IMR-90 (cell line): ENCODE measurements around the gene LRRC1.

ENCODE experiments used
- NFE2L2 ChIP-seq: fragments of 150-350 bp; IDR thresholded peaks from 2 replicates; pipeline ENCODE4 v1.6.1; 2016; ENCODE audit warnings: low read depth, mild to moderate bottlenecking, low read length
- TF ChIP-seq, protein P1 (sequence below): conservative IDR thresholded peaks from 2 replicates; pipeline ENCODE4 v1.5.1; 2012; ENCODE audit warnings: mild to moderate bottlenecking, low read depth, low read length, improper control_type of control experiment

DNA sequence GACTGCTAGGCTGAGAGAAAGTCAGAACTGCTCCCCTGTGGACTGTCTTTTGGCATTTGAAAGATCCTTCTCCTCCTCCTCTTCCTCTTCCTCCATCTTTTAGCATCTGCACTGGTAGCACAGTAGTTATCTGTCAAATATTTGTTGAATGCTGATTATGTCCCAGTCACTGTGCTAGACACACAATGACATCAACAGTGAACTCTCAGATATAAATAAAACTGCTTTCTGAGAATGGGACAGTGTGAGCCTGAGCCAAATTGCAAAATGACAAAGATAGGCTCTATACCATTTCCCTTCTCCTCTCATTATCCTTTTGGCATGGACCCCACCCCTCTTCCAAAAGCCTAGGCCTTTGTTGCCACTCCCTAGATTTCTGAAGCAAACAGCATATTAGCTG, 27.9 kb upstream of the LRRC1 start:
- TF ChIP-seq, protein P1, sequence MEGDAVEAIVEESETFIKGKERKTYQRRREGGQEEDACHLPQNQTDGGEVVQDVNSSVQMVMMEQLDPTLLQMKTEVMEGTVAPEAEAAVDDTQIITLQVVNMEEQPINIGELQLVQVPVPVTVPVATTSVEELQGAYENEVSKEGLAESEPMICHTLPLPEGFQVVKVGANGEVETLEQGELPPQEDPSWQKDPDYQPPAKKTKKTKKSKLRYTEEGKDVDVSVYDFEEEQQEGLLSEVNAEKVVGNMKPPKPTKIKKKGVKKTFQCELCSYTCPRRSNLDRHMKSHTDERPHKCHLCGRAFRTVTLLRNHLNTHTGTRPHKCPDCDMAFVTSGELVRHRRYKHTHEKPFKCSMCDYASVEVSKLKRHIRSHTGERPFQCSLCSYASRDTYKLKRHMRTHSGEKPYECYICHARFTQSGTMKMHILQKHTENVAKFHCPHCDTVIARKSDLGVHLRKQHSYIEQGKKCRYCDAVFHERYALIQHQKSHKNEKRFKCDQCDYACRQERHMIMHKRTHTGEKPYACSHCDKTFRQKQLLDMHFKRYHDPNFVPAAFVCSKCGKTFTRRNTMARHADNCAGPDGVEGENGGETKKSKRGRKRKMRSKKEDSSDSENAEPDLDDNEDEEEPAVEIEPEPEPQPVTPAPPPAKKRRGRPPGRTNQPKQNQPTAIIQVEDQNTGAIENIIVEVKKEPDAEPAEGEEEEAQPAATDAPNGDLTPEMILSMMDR = no peak
- no peak for TF ChIP-seq NFE2L2
